ENCODE measurements around the gene EPB41L2.

The EPB41L2 gene

DNA sequence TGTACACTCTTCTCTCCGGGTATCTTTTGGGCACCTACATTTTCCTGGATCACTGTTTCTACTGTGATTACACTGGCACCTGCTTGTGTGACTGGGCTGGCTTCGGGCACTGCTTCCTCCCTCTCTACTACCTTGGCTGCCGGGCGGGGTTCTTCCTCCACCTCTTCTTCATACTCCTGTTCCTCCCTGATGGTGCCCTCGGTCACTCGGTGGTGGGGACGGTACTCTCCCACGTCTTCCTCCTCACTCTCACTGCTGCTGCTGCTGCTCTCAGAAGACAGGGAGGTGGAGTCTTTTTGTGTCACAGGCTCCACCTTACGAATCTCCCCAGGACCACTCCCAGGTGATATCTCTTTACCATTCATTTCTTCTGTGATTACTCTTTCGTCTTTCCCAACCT lies 193.4 kb downstream of the EPB41L2 start:
- Histone ChIP-seq H3K36me3 (ENCODE audit: insufficient read depth, low read length) (peaks cover 19% of the 10 kb centered on the region), H3K27me3 (ENCODE audit: control insufficient read depth, insufficient read depth, low read length) (no peaks in the 10 kb centered on the region), H3K4me2 (ENCODE audit: low read length) (no peak overlapping the region), H3K4me1 (ENCODE audit: control insufficient read depth, insufficient read depth, low read length) (no peaks in the 10 kb centered on the region), H3K9ac (ENCODE audit: low read depth, low read length) (no peak overlapping the region), H3K9me3 (replicated peaks; ENCODE audit: low read length) (no peaks in the 10 kb centered on the region), H3K4me3 (ENCODE audit: low read length) (no peak overlapping the region)

DNA sequence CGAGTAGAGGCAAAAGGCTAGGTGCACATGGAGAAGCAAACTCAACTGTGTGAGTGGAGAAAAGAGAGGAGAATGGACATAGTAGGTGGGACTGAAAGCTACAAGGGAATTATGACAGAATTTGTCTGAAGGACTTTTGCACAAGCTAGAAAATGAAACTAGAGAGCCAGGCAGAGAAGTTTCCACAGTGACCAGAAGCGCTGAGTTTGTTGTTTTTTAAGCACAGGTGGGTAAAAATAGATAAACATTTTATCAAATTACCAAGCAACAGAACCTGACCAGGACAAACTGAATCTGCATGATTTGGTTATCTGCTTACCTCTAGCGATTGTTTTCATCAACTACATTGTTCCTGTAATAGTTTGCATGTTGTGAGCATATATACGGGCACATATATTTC lies 197.3 kb downstream of the EPB41L2 start:
- H3K9ac ChIP-seq (ENCODE audit: low read depth, low read length) = no peak overlapping the region
- no peaks in the 10 kb centered on the region for H3K9me3 ChIP-seq (replicated peaks; ENCODE audit: low read length)
- peaks cover 40% of the 10 kb centered on the region for H3K36me3 ChIP-seq (ENCODE audit: insufficient read depth, low read length)
- H3K27me3 ChIP-seq (ENCODE audit: control insufficient read depth, insufficient read depth, low read length) = no peaks in the 10 kb centered on the region
- H3K4me2 ChIP-seq (ENCODE audit: low read length) = no peak overlapping the region
- H3K4me1 ChIP-seq (ENCODE audit: control insufficient read depth, insufficient read depth, low read length) = no peaks in the 10 kb centered on the region
- no peak overlapping the region for H3K4me3 ChIP-seq (ENCODE audit: low read length)

DNA sequence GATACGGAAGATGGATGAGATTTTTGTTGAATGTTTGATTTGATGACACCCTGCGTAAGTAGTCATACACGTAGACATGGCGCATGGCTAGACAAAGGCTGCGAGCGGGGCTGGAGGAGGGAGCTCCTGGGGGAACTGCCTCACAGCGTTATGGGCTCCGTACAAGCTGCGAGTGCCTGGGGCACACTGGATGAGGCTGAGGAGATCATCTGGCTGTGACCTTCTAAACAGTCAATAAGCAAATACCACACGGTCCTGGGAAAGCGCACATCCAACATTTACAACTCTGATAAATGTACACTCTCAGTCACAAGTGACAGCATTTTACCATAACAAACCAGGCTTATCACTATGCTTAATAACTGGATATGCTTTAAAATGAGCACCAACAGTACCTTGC lies 198.7 kb downstream of the EPB41L2 start:
- no peak overlapping the region for H3K9ac ChIP-seq (ENCODE audit: low read depth, low read length)
- H3K9me3 ChIP-seq (replicated peaks; ENCODE audit: low read length) = no peaks in the 10 kb centered on the region
- no peaks in the 10 kb centered on the region for H3K27me3 ChIP-seq (ENCODE audit: control insufficient read depth, insufficient read depth, low read length)
- no peak overlapping the region for H3K4me3 ChIP-seq (ENCODE audit: low read length)
- no peaks in the 10 kb centered on the region for H3K4me1 ChIP-seq (ENCODE audit: control insufficient read depth, insufficient read depth, low read length)
- H3K4me2 ChIP-seq (ENCODE audit: low read length) = no peak overlapping the region
- peaks cover 31% of the 10 kb centered on the region for H3K36me3 ChIP-seq (ENCODE audit: insufficient read depth, low read length)

DNA sequence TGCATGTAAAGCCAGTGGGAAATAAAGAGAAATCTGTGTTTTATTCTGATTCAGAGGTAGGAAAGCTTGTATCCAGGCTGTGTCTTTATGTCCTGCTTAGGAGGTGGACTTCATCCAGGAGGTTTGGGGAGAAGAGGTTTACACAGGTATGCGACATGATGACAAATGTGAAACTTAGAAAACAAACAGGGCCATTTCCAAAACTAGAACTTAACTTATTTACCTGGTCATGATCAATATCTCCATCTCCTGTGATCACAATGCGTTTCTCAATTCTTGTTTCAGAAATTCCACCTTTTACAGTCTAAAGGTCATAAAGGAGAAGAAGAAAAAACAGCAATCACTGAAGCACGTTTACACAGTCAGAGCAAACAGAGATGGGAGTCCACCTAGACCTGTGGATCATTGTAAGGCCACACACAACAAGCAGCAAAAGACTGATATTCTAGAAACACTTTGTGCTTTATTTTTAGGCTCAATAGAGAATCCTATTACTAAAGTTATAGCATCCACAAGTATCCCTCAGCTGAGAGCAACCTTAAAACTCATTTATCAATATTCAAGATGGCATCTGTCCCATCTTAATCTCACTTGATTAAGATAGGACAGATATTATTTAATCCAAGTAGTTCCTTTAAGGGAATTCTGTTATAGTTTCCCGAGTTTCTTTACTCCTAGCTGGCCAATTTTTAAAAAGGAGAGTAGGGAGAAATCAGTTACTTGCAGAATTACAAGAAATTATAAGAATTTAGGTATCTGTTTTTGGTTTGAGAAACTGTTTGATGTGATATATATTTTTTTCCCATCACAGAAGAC lies 199.4 kb downstream of the EPB41L2 start:
- H3K9ac ChIP-seq (ENCODE audit: low read depth, low read length) = no peak overlapping the region
- H3K36me3 ChIP-seq (ENCODE audit: insufficient read depth, low read length) = peaks cover 31% of the 10 kb centered on the region
- H3K27me3 ChIP-seq (ENCODE audit: control insufficient read depth, insufficient read depth, low read length) = no peaks in the 10 kb centered on the region
- H3K4me2 ChIP-seq (ENCODE audit: low read length) = no peak overlapping the region
- no peaks in the 10 kb centered on the region for H3K9me3 ChIP-seq (replicated peaks; ENCODE audit: low read length)
- no peak overlapping the region for H3K4me3 ChIP-seq (ENCODE audit: low read length)
- no peaks in the 10 kb centered on the region for H3K4me1 ChIP-seq (ENCODE audit: control insufficient read depth, insufficient read depth, low read length)

DNA sequence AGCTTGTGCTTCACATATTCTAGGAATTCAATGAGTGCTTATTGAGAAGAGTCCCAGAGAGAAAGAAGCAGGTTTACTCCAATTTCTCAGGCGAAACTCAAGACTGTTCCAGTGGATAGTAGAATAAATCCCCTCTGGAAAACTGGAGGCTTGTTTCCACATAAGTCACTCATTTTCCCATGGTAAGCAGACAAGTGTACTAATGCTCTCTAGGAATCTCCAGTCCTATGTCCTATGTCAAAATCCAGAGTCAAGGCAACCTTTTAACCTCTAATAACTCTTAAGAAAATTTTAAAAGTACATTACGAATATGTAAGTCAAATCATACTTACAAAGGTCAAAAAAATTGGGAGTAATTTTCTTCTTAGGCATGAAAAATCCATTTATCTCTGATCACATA lies 200.7 kb downstream of the EPB41L2 start:
- no peaks in the 10 kb centered on the region for H3K27me3 ChIP-seq (ENCODE audit: control insufficient read depth, insufficient read depth, low read length)
- no peak overlapping the region for H3K9ac ChIP-seq (ENCODE audit: low read depth, low read length)
- H3K36me3 ChIP-seq (ENCODE audit: insufficient read depth, low read length) = peaks cover 31% of the 10 kb centered on the region
- H3K4me3 ChIP-seq (ENCODE audit: low read length) = no peak overlapping the region
- no peak overlapping the region for H3K4me2 ChIP-seq (ENCODE audit: low read length)
- no peaks in the 10 kb centered on the region for H3K9me3 ChIP-seq (replicated peaks; ENCODE audit: low read length)
- no peaks in the 10 kb centered on the region for H3K4me1 ChIP-seq (ENCODE audit: control insufficient read depth, insufficient read depth, low read length)

DNA sequence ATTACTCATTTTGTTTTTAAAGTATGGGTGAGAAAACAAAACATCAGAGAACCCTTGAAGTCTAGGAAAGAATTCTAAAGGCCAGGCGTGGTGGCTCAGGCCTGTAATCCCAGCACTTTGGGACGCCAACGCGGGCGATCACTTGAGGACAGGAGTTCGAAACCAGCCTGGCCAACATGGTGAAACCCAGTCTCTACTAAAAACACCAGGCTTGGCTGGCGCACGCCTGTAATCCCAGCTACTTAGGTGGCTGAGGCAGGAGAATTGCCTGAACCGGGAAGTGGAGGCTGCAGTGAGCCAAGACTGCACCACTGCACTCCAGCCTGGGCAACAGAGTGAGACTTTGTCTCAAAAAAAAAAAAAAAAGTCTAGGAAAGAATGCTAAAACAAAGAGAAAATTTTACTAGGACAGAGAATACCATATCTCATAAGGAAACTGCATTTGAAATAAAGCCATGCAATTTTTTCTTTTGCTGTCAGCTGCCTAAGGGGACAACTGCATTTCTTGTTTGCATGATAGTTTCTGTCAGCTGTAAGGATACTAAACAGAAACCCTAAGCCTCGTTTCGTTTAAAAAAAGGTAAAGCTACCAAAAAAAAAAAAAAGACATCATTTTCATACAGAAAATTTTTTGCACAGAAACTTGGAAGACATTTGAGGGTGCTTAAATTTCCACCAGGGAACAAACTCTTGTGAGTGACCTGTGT lies 203.7 kb downstream of the EPB41L2 start:
- peaks cover under 1% of the 10 kb centered on the region for H3K4me1 ChIP-seq (ENCODE audit: control insufficient read depth, insufficient read depth, low read length)
- H3K36me3 ChIP-seq (ENCODE audit: insufficient read depth, low read length) = peaks cover 18% of the 10 kb centered on the region
- H3K4me3 ChIP-seq (ENCODE audit: low read length) = no peak overlapping the region
- H3K9ac ChIP-seq (ENCODE audit: low read depth, low read length) = no peak overlapping the region
- H3K27me3 ChIP-seq (ENCODE audit: control insufficient read depth, insufficient read depth, low read length) = no peaks in the 10 kb centered on the region
- no peak overlapping the region for H3K4me2 ChIP-seq (ENCODE audit: low read length)
- H3K9me3 ChIP-seq (replicated peaks; ENCODE audit: low read length) = no peaks in the 10 kb centered on the region

DNA sequence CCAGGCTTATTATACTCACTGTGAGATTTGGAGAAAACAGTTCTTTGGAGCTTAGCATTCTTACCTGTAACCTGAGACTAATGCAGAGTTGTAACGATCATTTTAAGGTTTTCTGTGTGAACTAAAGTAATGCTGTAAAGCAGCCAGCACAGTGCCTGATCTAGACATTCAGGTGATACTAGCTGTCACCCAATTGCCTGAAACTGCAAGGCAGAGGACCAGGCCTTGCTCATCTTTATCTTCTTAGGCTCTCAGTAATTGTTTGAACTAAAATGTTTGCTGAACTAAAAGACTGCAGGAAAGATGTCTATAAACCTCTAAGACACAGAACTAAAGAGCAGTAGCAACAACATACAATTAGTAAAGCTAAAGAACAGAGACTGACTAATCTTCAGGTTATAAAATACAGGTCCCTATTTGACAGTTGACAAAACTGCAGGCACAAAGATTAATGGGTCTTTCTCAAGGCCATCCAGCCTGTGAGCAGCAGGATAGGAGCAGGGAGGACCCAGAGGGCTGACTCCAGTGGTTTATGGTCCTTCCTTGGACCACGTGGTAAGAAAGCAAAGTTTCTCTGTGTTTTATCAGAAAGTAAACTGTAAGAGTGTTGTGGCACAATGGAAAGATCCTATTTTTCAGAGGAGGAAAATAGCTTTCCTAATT lies 204.4 kb downstream of the EPB41L2 start:
- Histone ChIP-seq H3K9me3 (replicated peaks; ENCODE audit: low read length) (no peaks in the 10 kb centered on the region), H3K36me3 (ENCODE audit: insufficient read depth, low read length) (peaks cover 11% of the 10 kb centered on the region), H3K4me2 (ENCODE audit: low read length) (no peak overlapping the region), H3K9ac (ENCODE audit: low read depth, low read length) (no peak overlapping the region), H3K4me3 (ENCODE audit: low read length) (no peak overlapping the region), H3K4me1 (ENCODE audit: control insufficient read depth, insufficient read depth, low read length) (peaks cover 7% of the 10 kb centered on the region), H3K27me3 (ENCODE audit: control insufficient read depth, insufficient read depth, low read length) (no peaks in the 10 kb centered on the region)

DNA sequence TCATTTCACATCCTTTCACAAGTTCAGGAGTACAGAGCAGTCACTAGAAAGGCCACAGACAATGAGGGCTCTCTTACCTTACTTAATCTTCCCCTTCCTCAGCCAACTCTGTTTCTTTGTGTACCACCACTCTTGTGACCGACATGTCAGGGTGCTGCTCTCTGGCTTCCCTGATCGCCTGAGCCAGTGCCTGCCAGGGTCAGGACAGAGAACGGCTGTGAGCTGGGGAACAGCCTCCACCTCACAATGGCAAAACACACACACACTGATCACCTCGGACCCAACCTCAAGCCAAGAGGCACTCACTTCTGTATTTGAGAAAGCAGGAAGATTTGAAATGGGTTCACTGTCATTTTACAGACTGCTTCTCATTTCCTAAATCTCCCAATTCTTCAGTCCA lies 205.0 kb downstream of the EPB41L2 start:
- Histone ChIP-seq H3K9me3 (replicated peaks; ENCODE audit: low read length) (no peaks in the 10 kb centered on the region), H3K27me3 (ENCODE audit: control insufficient read depth, insufficient read depth, low read length) (no peaks in the 10 kb centered on the region), H3K4me1 (ENCODE audit: control insufficient read depth, insufficient read depth, low read length) (peaks cover 13% of the 10 kb centered on the region), H3K4me2 (ENCODE audit: low read length) (no peak overlapping the region), H3K4me3 (ENCODE audit: low read length) (no peak overlapping the region), H3K36me3 (ENCODE audit: insufficient read depth, low read length) (peaks cover 6% of the 10 kb centered on the region), H3K9ac (ENCODE audit: low read depth, low read length) (no peak overlapping the region)

DNA sequence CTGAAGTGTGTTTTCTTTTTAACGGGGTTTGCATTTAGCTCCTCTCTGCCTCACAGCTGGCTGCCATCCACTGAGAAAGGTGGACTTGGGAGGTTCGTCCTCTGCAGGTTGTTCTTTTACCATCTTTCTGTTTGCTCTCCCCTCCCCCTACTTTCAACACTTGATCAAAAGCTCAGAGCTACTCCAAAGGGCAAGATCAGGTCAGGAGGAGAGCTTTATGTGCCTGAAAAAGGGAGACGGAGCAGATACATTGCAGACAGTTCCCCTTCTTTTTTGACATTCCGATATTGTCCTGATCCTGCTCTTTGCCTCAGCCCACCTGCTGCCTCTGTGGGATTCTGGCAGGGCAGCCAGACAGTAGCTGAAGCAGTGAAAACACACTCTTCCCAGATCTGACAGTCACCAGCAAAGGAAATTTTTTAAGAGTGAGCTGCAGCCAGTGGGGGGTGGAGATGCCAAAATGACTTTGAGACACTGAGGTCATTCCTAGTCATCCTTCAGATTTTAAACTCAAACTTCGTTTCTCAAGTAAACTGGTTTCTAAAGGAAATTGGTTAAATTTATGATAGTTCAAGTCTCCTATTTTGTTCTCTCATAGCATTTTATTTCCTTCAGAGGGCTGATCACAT lies 209.4 kb downstream of the EPB41L2 start:
- H3K27me3 ChIP-seq (ENCODE audit: control insufficient read depth, insufficient read depth, low read length) = no peaks in the 10 kb centered on the region
- peak overlapping the region; percentile 17 for H3K4me2 ChIP-seq (ENCODE audit: low read length)
- no peaks in the 10 kb centered on the region for H3K9me3 ChIP-seq (replicated peaks; ENCODE audit: low read length)
- H3K4me3 ChIP-seq (ENCODE audit: low read length) = no peak overlapping the region
- H3K9ac ChIP-seq (ENCODE audit: low read depth, low read length) = no peak overlapping the region
- H3K36me3 ChIP-seq (ENCODE audit: insufficient read depth, low read length) = no peaks in the 10 kb centered on the region
- H3K4me1 ChIP-seq (ENCODE audit: control insufficient read depth, insufficient read depth, low read length) = peaks cover 18% of the 10 kb centered on the region

DNA sequence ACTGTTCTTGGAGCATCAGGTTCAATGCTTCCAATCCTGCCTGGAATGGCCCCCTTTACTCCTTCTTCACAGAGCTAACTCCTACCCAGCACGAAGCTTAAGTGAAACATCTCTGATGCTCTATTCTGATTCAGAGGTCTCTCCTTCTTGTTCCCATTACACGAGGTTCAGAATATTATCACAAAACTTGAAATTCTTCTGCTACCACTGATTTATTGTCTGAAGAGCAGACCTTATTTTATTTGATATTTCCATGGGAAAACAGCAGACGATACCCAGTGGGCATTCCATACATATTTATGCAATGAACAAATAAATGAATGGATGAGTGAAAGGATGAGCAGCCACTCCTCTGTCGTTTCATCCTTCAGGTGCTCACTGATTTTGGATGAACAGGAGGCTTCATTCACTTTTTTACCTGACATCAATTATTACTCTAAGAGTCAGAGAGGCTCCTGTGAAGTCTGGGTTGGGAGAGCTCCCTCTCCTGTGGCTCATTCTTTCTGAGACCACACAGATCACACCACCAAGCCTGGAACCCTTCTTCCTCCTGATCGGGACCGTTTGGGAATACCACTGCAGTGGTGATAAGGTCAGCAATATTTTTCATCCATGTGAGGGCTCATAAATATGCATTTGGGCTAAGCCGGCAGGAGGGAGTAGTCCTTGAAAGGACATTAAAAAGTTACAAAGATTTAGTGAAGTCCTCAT lies 210.0 kb downstream of the EPB41L2 start:
- Histone ChIP-seq H3K4me1 (ENCODE audit: control insufficient read depth, insufficient read depth, low read length) (peaks cover 18% of the 10 kb centered on the region), H3K9ac (ENCODE audit: low read depth, low read length) (no peak overlapping the region), H3K27me3 (ENCODE audit: control insufficient read depth, insufficient read depth, low read length) (no peaks in the 10 kb centered on the region), H3K4me2 (ENCODE audit: low read length) (no peak overlapping the region), H3K4me3 (ENCODE audit: low read length) (no peak overlapping the region), H3K36me3 (ENCODE audit: insufficient read depth, low read length) (no peaks in the 10 kb centered on the region), H3K9me3 (replicated peaks; ENCODE audit: low read length) (no peaks in the 10 kb centered on the region)

DNA sequence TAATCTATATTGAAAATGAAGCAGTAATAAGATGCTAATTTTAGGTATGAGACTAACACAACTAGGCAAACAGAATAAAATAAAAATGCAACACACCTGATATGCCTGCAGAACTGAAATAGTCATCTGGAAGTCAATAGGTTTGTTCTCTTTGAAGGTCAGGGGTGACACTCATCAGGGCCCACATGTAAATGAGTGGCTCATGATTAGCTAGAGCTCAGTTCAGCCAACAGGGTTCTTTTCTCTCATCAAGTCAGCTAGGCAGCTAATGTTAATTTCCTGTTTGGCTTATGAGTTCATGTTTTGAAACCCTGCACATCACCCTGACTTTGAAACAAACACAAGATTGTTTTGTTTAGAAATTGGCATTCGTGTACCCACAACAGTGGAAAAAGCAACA lies 212.0 kb downstream of the EPB41L2 start:
- Histone ChIP-seq H3K9me3 (replicated peaks; ENCODE audit: low read length) (no peaks in the 10 kb centered on the region), H3K4me1 (ENCODE audit: control insufficient read depth, insufficient read depth, low read length) (peaks cover 18% of the 10 kb centered on the region)

More for the DNA sequence above, 212.0 kb downstream of the EPB41L2 start:
- H3K4me3 ChIP-seq (ENCODE audit: low read length) = no peak overlapping the region
- no peaks in the 10 kb centered on the region for H3K27me3 ChIP-seq (ENCODE audit: control insufficient read depth, insufficient read depth, low read length)
- H3K4me2 ChIP-seq (ENCODE audit: low read length) = no peak overlapping the region
- no peak overlapping the region for H3K9ac ChIP-seq (ENCODE audit: low read depth, low read length)
- no peaks in the 10 kb centered on the region for H3K36me3 ChIP-seq (ENCODE audit: insufficient read depth, low read length)

Measured in skeletal muscle satellite cell (primary cell).